H1 (cell line): ENCODE measurements around the gene HJURP. TPM values are rescaled to one million over a fixed set of nuclear protein-coding genes. Genes with fewer than 3 reads are reported as not detected.

ENCODE experiments used
- CEBPB ChIP-seq: IDR thresholded peaks from 2 replicates; pipeline ENCODE4 v1.6.1; 2012; ENCODE audit warnings: low read depth, low read length
- EP300 ChIP-seq, 2 experiments: IDR thresholded peaks; 1 replicate in 1 of 2; 2 replicates in 1 of 2; pipeline ENCODE4 v1.6.1; 2011 to 2012; ENCODE audit warnings: low read depth in 2 of 2, low read length in 2 of 2, mild to moderate bottlenecking in 2 of 2, borderline replicate concordance in 1 of 2, inconsistent platforms in 1 of 2, moderate library complexity in 1 of 2
- RFX5 ChIP-seq: IDR thresholded peaks from 2 replicates; pipeline ENCODE4 v1.6.1; 2011; ENCODE audit warnings: low read depth, low read length, improper control_type of control experiment, borderline replicate concordance
- USF2 ChIP-seq: IDR thresholded peaks from 2 replicates; pipeline ENCODE4 v1.6.1; 2011; ENCODE audit warnings: low read length, improper control_type of control experiment
- polyA plus RNA-seq, 7 experiments: library from polyadenylated mRNA; depleted of rRNA in 3 of 7; stranded (reverse) in 5 of 7; unstranded in 2 of 7; fragments of >200 nt in 5 of 7; fragments of 200-250 nt in 2 of 7; gene quantifications; 1 replicate in 5 of 7; 2 replicates in 1 of 7; 4 replicates in 1 of 7; pipeline versions ENCODE4 v1.2.1 to v1.2.3, GENCODE V29; 2011 to 2013; ENCODE audit warnings: missing spikeins in 2 of 7, mixed read lengths in 2 of 7
- total RNA-seq: library from RNA; stranded (reverse); fragmentation: NEBNext Ultra II Directional; extraction: Animal tissue kit (Norgen Biotek cat#: 25700); gene quantifications from 2 replicates; pipeline ENCODE4 v1.2.1, GENCODE V29; 2021

HJURP gene
- total and polyA plus RNA-seq, 2 of the 8 experiments (the other 6 are each of a cell fraction or from before 2014, with no cell fraction given): 49.3 to 60.5 TPM

DNA sequence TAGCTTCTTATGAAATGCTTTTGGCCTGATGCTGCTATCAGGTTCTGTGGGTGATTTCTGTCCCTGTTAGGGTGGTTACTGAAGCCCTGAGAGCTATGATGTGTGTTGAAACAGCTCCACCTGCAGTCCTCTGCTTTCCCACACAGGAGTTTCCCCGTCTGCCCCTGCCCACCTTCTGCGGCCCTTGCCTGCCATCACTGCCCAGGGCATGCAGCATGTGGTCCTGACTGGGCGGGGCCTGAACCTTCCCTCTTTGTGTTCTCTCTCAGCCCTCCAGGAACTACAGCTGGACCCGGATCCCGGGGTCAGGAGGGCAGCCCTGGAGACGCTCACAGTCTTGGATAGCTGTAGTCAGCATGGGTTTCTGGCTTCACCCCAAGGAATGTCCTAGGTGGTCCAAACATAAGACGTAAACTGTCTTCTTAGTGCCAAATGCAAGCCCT, 21.4 kb downstream of the HJURP start (continued):
- TF ChIP-seq USF2 (0 out of 2 replicates have a peak, but pooled peaks have one; percentile 31), RFX5 (no peak), EP300 (IDR thresholded peaks at IDR 0.05; ENCODE audit: borderline replicate concordance in 1 of 2, low read depth in 2 of 2, low read length in 2 of 2) (no peak), CEBPB (no peak)
